Gastrocnemius medialis (tissue), 4 donors: ENCODE results near the gene DENND4B. TPM values are rescaled to one million over a fixed set of nuclear protein-coding genes. Genes with fewer than 3 reads are reported as not detected.

Experiments used
- ATAC-seq, 2 donors: fragments of 150-250 bp; one replicate each; pipeline ENCODE4 v1.9.1; 2016
- DNase-seq, 2 donors: peaks; one replicate each; pipeline ENCODE4 v3.0.0-alpha.2; 2019
- H3K27ac ChIP-seq, 4 donors: fragments of 200-600 bp; sonication (generic); 1 replicate in 1 of 4; 2 replicates in 3 of 4; pipeline ENCODE4 v1.5.1; 2016 to 2018; ENCODE audit warnings: mild to moderate bottlenecking in 2 of 4, moderate library complexity in 1 of 4
- H3K27me3 ChIP-seq, 3 donors: fragments of 200-600 bp; sonication (generic) in 2 of 3; 1 replicate in 1 of 3; 2 replicates in 2 of 3; pipeline versions ENCODE4 v1.5.1 to v1.6.0; 2016 to 2019; ENCODE audit warnings: mild to moderate bottlenecking in 1 of 3, moderate library complexity in 1 of 3
- H3K36me3 ChIP-seq, 2 donors: fragments of 200-600 bp; sonication (generic) in 1 of 2; one replicate each; pipeline ENCODE4 v1.5.1; 2017 to 2018
- H3K4me1 ChIP-seq, 2 donors: fragments of 200-600 bp; sonication (generic) in 1 of 2; one replicate each; pipeline ENCODE4 v1.5.1; 2016 to 2017; ENCODE audit warnings: mild to moderate bottlenecking in 2 of 2
- H3K4me3 ChIP-seq, 4 donors: fragments of 200-600 bp; sonication (generic) in 3 of 4; 1 replicate in 1 of 4; 2 replicates in 3 of 4; pipeline ENCODE4 v1.5.1; 2016 to 2019; ENCODE audit warnings: mild to moderate bottlenecking in 2 of 4
- H3K9me3 ChIP-seq, 3 donors: fragments of 200-600 bp; sonication (generic) in 2 of 3; 1 replicate in 1 of 3; 2 replicates in 2 of 3; pipeline ENCODE4 v1.5.1; 2016 to 2019
- POLR2A ChIP-seq, 2 donors: fragments of 450-650 bp; IDR thresholded peaks; one replicate each; pipeline ENCODE4 v1.6.1; 2017; ENCODE audit warnings: antibody characterized with exemption in 2 of 2, mild to moderate bottlenecking in 2 of 2, moderate library complexity in 2 of 2
- in situ Hi-C, 4 donors: fragments of 200-750 bp; cut with MboI; loops; one replicate each; pipeline versions ENCODE4 v1.15.0 to v1.8.0; 2017; ENCODE audit warnings: low sequenced_read_pairs in 4 of 4
- intact Hi-C: fragments of 100-400 bp; cut with DNase I; formaldehyde crosslinking; loops from one replicate; pipeline ENCODE4 v1.15.1; 2023; ENCODE audit warnings: low total_unique reads
- total RNA-seq, 4 donors: library from RNA; depleted of rRNA; stranded (reverse); fragments of >200 nt; gene quantifications; one replicate each; pipeline versions ENCODE4 v1.1.0 to v1.2.3, GENCODE V29; 2016
- TF ChIP-seq, protein P1 (sequence below), 5 experiments: fragments of 450-650 bp in 3 of 5; fragments of 200-600 bp in 2 of 5; sonication (generic) in 2 of 5; IDR thresholded peaks in 4 of 5; conservative IDR thresholded peaks in 1 of 5; 1 replicate in 4 of 5; 2 replicates in 1 of 5; pipeline ENCODE4 v1.5.1; 2016 to 2019; ENCODE audit warnings: antibody characterized with exemption in 5 of 5, mild to moderate bottlenecking in 3 of 5, moderate library complexity in 3 of 5

Gene DENND4B
- total RNA-seq, 4 donors from 2014 or later: 38.0 to 45.8 (median 40.1) TPM

- no peaks in the 10 kb centered on the region for H3K27me3 ChIP-seq
- peaks cover 0 to 49% of the 10 kb centered on the region in 2 donors for H3K36me3 ChIP-seq
- ATAC-seq (peak; percentile 74 to 79), DNase-seq (peak; percentile 80 to 90)
- peaks cover 15 to 31% of the 10 kb centered on the region in 2 donors for H3K4me1 ChIP-seq
- H3K27ac ChIP-seq: peak overlapping the region; percentile 98 to 99 (median 98)
- H3K4me3 ChIP-seq: peak overlapping the region; percentile 70 to 90 (median 78)
- in situ Hi-C loops: loop anchor here in 2 of 4 donors (5.0 to 10.0 kb wide), 2 partner anchors 42 to 150 kb away; partner anchors contain the start of gene RAB13 (in 1 of the 2)
- TF ChIP-seq, protein P1, sequence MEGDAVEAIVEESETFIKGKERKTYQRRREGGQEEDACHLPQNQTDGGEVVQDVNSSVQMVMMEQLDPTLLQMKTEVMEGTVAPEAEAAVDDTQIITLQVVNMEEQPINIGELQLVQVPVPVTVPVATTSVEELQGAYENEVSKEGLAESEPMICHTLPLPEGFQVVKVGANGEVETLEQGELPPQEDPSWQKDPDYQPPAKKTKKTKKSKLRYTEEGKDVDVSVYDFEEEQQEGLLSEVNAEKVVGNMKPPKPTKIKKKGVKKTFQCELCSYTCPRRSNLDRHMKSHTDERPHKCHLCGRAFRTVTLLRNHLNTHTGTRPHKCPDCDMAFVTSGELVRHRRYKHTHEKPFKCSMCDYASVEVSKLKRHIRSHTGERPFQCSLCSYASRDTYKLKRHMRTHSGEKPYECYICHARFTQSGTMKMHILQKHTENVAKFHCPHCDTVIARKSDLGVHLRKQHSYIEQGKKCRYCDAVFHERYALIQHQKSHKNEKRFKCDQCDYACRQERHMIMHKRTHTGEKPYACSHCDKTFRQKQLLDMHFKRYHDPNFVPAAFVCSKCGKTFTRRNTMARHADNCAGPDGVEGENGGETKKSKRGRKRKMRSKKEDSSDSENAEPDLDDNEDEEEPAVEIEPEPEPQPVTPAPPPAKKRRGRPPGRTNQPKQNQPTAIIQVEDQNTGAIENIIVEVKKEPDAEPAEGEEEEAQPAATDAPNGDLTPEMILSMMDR (IDR thresholded peaks at IDR 0.05 in 4 of 5, conservative IDR thresholded peaks at IDR 0.05 in 1 of 5): no peak
- peak in 1 of 2 donors; percentile 72 for TF ChIP-seq POLR2A (IDR thresholded peaks at IDR 0.05)
- H3K9me3 ChIP-seq: no peaks in the 10 kb centered on the region
- intact Hi-C loops: no loop called here
Observed at GRCh38 chr1:153945131-153945794, 1.3 kb downstream of the DENND4B start.

DNA sequence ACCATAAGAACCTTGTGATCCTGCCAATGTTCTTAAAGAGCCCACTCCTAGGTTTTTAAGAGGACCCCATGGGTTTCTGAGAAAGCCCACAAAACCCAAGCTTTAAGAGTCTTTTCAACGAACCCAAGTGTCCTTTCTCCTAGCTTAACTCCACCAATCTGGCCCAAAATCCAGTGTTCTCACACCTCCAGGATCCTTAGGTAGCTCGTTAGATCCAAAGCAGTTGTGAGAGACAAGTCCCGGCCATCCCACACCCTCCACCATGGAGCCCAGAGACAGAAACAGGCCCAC lies 1.7 kb downstream of the DENND4B start:
- Histone ChIP-seq H3K27me3 (no peaks in the 10 kb centered on the region), H3K27ac (peak overlapping the region; percentile 98 to 99 (median 98)), H3K36me3 (peaks cover 0 to 45% of the 10 kb centered on the region in 2 donors), H3K4me3 (peak overlapping the region; percentile 70 to 90 (median 78)), H3K9me3 (no peaks in the 10 kb centered on the region), H3K4me1 (peaks cover 15 to 31% of the 10 kb centered on the region in 2 donors)
- TF ChIP-seq, protein P1 (IDR thresholded peaks at IDR 0.05 in 4 of 5, conservative IDR thresholded peaks at IDR 0.05 in 1 of 5): no peak
- TF ChIP-seq POLR2A (IDR thresholded peaks at IDR 0.05): no peak
- in situ Hi-C loops: loop anchor here in 2 of 4 donors (5.0 to 10.0 kb wide), 2 partner anchors 43 to 150 kb away; partner anchors contain the start of gene RAB13 (in 1 of the 2)
- intact Hi-C loops: no loop called here
- DNase-seq: no peak
- ATAC-seq: no peak

- Histone ChIP-seq H3K36me3 (peaks cover 0 to 44% of the 10 kb centered on the region in 2 donors), H3K4me1 (peaks cover 15 to 31% of the 10 kb centered on the region in 2 donors), H3K9me3 (no peaks in the 10 kb centered on the region), H3K4me3 (peak overlapping the region in 2 of 4 donors; percentile 70 to 81), H3K27ac (peak overlapping the region; percentile 98 to 99 (median 98)), H3K27me3 (no peaks in the 10 kb centered on the region)
- in situ Hi-C loops: loop anchor here in 1 of 4 donors (10.0 kb wide), 1 partner anchor 149 kb away; no protein-coding TSS in a partner anchor
- TF ChIP-seq, protein P1 (IDR thresholded peaks at IDR 0.05 in 4 of 5, conservative IDR thresholded peaks at IDR 0.05 in 1 of 5): no peak
- TF ChIP-seq POLR2A (IDR thresholded peaks at IDR 0.05): no peak
- no peak for ATAC-seq
- no peak for DNase-seq
- intact Hi-C loops: no loop called here
Observed at GRCh38 chr1:153944005-153944826, 2.3 kb downstream of the DENND4B start.

DNA sequence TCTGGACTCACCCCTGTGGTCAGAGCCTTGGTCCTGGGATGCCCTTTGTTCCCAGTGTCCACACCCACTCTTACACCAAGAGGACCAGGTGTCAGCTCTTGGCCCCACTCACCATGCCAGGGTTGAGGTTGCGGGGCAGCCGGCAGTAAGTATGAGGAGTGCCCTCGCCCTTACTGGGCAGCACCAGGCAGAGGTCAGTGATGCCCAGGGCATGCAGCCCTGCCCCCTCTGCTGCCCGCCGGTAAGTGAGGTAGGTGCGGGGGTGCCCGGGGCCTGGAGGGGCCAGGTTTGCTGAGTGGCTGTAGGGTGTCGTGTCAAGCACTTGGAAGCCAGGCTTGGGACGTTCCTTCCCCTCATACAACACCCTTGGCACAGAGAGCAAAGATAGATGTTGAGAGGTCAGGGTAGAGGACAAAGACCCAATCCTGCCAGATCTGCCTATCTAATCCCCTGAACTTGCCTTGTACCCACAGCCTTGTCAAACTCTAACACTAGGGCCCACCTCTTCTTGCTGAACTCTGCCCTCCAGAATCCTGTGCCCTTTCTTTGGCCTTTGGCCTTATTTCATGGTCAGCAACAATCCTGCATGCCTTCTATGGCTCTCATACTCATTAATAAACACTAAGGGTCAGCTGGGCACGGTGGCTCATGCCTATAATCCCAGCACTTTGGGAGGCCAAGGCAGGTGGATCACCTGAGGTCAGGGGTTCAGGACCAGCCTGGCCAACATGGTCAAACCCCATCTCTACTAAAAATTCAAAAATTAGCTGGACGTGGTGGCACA lies 3.6 kb downstream of the DENND4B start:
- ATAC-seq (no peak), DNase-seq (no peak)
- H3K4me1 ChIP-seq: peaks cover 15 to 31% of the 10 kb centered on the region in 2 donors
- TF ChIP-seq, protein P1 (IDR thresholded peaks at IDR 0.05 in 4 of 5, conservative IDR thresholded peaks at IDR 0.05 in 1 of 5): no peak
- no peak for TF ChIP-seq POLR2A (IDR thresholded peaks at IDR 0.05)
- intact Hi-C loops: no loop called here
- no peaks in the 10 kb centered on the region for H3K27me3 ChIP-seq
- H3K4me3 ChIP-seq: no peak overlapping the region
- H3K9me3 ChIP-seq: no peaks in the 10 kb centered on the region
- peak overlapping the region in 3 of 4 donors; percentile 11 to 18 (median 16) for H3K27ac ChIP-seq
- peaks cover 0 to 41% of the 10 kb centered on the region in 2 donors for H3K36me3 ChIP-seq
- in situ Hi-C loops: loop anchor here in 1 of 4 donors (10.0 kb wide), 1 partner anchor 148 kb away; no protein-coding TSS in a partner anchor
